ENCODE results near the gene OSTM1.

DNA sequence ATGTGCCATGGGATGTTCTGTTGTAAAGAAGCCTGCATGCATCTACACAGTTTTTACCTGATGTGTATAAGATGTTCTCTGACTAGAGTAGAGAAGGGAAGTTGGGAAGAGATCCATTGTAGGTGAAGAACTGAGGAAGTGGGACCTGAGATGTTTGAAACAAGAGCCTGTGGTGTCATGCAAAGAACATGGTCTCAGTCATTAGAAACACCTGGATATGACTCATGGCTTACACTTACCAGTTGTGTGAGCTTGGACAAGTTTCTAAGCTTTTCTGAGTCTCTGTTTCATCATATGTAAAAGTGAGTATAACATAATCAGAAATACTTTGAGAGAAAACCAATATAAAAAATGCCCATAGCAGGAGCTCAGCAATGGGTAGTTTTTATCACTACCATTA is 64.6 kb downstream of the OSTM1 start:
- TF ChIP-seq GABPA (IDR thresholded peaks at IDR 0.05; ENCODE audit: low read depth, low read length): no peak
- TF ChIP-seq GABPA (CRISPR knock-in tag; IDR thresholded peaks at IDR 0.05; ENCODE audit: low read depth): no peak
- no peak for TF ChIP-seq MAFK (conservative IDR thresholded peaks at IDR 0.05 in 1 of 2, IDR thresholded peaks at IDR 0.05 in 1 of 2; ENCODE audit: low read length in 2 of 2)
- no peak for TF ChIP-seq PRPF4 (IDR thresholded peaks at IDR 0.05; ENCODE audit: low read depth, low read length, poor library complexity, severe bottlenecking)
- no peak for TF ChIP-seq NR2F1 (CRISPR knock-in tag; IDR thresholded peaks at IDR 0.05)
- no peak for TF ChIP-seq TMF1 (CRISPR knock-in tag; IDR thresholded peaks at IDR 0.05; ENCODE audit: low read depth)
- TF ChIP-seq, protein P1, sequence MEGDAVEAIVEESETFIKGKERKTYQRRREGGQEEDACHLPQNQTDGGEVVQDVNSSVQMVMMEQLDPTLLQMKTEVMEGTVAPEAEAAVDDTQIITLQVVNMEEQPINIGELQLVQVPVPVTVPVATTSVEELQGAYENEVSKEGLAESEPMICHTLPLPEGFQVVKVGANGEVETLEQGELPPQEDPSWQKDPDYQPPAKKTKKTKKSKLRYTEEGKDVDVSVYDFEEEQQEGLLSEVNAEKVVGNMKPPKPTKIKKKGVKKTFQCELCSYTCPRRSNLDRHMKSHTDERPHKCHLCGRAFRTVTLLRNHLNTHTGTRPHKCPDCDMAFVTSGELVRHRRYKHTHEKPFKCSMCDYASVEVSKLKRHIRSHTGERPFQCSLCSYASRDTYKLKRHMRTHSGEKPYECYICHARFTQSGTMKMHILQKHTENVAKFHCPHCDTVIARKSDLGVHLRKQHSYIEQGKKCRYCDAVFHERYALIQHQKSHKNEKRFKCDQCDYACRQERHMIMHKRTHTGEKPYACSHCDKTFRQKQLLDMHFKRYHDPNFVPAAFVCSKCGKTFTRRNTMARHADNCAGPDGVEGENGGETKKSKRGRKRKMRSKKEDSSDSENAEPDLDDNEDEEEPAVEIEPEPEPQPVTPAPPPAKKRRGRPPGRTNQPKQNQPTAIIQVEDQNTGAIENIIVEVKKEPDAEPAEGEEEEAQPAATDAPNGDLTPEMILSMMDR (CRISPR knock-in tag; IDR thresholded peaks at IDR 0.05): no peak
- TF ChIP-seq, protein P2, sequence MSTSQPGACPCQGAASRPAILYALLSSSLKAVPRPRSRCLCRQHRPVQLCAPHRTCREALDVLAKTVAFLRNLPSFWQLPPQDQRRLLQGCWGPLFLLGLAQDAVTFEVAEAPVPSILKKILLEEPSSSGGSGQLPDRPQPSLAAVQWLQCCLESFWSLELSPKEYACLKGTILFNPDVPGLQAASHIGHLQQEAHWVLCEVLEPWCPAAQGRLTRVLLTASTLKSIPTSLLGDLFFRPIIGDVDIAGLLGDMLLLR (CRISPR knock-in tag; IDR thresholded peaks at IDR 0.05): no peak
- TF ChIP-seq RFX5 (IDR thresholded peaks at IDR 0.05; ENCODE audit: low read depth, low read length): no peak
- TF ChIP-seq ZBTB7A (CRISPR knock-in tag; IDR thresholded peaks at IDR 0.05): no peak
- no peak for TF ChIP-seq MED1 (CRISPR knock-in tag; IDR thresholded peaks at IDR 0.05)
